Ascending aorta (tissue), 2 donors: ENCODE measurements around the gene CDKL2. TPM values are rescaled to one million over a fixed set of nuclear protein-coding genes. Genes with fewer than 3 reads are reported as not detected.
A peak's percentile ranks its signal among the peaks of the same experiment; 100 is the strongest.

ENCODE experiments used
- DNase-seq, 2 donors: peaks; one replicate each; pipeline ENCODE4 v3.0.0-alpha.2; 2019; ENCODE audit warnings: low spot score in 2 of 2
- H3K27ac ChIP-seq, 2 donors: fragments of 200-600 bp; sonication (generic); one replicate each; pipeline ENCODE4 v1.5.1; 2016 to 2017; ENCODE audit warnings: mild to moderate bottlenecking in 1 of 2
- H3K27me3 ChIP-seq: fragments of 200-600 bp; sonication (generic); one replicate; pipeline ENCODE4 v1.5.1; 2017
- H3K36me3 ChIP-seq, 2 donors: fragments of 200-600 bp; sonication (generic); one replicate each; pipeline ENCODE4 v1.5.1; 2016
- H3K4me1 ChIP-seq, 2 donors: fragments of 200-600 bp; sonication (generic); one replicate each; pipeline ENCODE4 v1.5.1; 2016 to 2017; ENCODE audit warnings: mild to moderate bottlenecking in 1 of 2
- H3K4me3 ChIP-seq, 2 donors: fragments of 200-600 bp; sonication (generic); one replicate each; pipeline ENCODE4 v1.5.1; 2016 to 2017; ENCODE audit warnings: mild to moderate bottlenecking in 1 of 2
- H3K9me3 ChIP-seq, 2 donors: fragments of 200-600 bp; sonication (generic); one replicate each; pipeline ENCODE4 v1.5.1; 2016
- CTCF ChIP-seq, 3 experiments: fragments of 200-600 bp in 2 of 3; fragments of 450-650 bp in 1 of 3; sonication (generic) in 2 of 3; IDR thresholded peaks; one replicate each; pipeline ENCODE4 v1.5.1; 2016 to 2019; ENCODE audit warnings: antibody characterized with exemption in 3 of 3, mild to moderate bottlenecking in 1 of 3, moderate library complexity in 1 of 3
- intact Hi-C: fragments of 100-400 bp; cut with DNase I; formaldehyde crosslinking; loops from one replicate; pipeline ENCODE4 v1.15.1; 2023
- total RNA-seq: library from RNA; depleted of rRNA; stranded (reverse); fragments of >200 nt; gene quantifications from one replicate; pipeline ENCODE4 v1.1.0, GENCODE V29; 2016

CDKL2 gene
- total RNA-seq, 1 donor from 2014 or later = not detected

GRCh38 chr4:75655562-75655961 is 25.2 kb upstream of the CDKL2 start:
- H3K9me3 ChIP-seq = no peaks in the 10 kb centered on the region
- no peaks in the 10 kb centered on the region for H3K4me1 ChIP-seq
- no peak overlapping the region for H3K4me3 ChIP-seq
- no peaks in the 10 kb centered on the region for H3K27me3 ChIP-seq
- peaks cover 11 to 63% of the 10 kb centered on the region in 2 donors for H3K36me3 ChIP-seq
- DNase-seq = no peak
- TF ChIP-seq CTCF (IDR thresholded peaks at IDR 0.05) = no peak
- no peak overlapping the region for H3K27ac ChIP-seq
- intact Hi-C loops = loop anchor here (5.0 to 10.0 kb wide), 2 partner anchors 129 to 192 kb away; no protein-coding TSS in a partner anchor

DNA sequence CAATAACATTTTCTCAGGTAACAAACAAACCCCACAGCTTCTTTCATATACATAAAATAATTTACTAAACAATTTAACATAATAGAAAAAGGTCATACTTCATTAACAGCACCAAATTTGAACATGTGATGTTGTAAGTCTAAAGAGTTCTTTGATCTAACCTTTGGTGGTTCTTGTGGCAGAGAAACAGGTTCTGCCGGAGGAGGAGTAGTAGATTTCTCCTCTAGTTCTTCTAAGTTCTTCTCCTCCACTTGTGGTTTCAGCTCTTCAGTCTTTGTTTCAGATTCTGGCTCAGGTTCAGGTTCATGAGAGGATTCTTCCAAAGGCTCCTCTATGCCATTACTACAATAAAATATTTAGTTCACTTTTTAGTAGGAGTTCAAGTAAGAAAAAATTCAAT is 24.6 kb upstream of the CDKL2 start:
- Histone ChIP-seq H3K4me3 (no peak overlapping the region), H3K27ac (no peak overlapping the region), H3K36me3 (peaks cover 14 to 67% of the 10 kb centered on the region in 2 donors), H3K4me1 (no peaks in the 10 kb centered on the region), H3K27me3 (no peaks in the 10 kb centered on the region), H3K9me3 (no peaks in the 10 kb centered on the region)
- TF ChIP-seq CTCF (IDR thresholded peaks at IDR 0.05) = no peak
- DNase-seq = no peak
- intact Hi-C loops = loop anchor here (5.0 to 10.0 kb wide), 2 partner anchors 130 to 192 kb away; no protein-coding TSS in a partner anchor

GRCh38 chr4:75653845-75654503 is 23.6 kb upstream of the CDKL2 start:
- Histone ChIP-seq H3K27me3 (no peaks in the 10 kb centered on the region), H3K4me1 (no peaks in the 10 kb centered on the region), H3K27ac (no peak overlapping the region), H3K36me3 (peaks cover 14 to 76% of the 10 kb centered on the region in 2 donors), H3K4me3 (no peak overlapping the region), H3K9me3 (no peaks in the 10 kb centered on the region)
- no peak for DNase-seq
- intact Hi-C loops = loop anchor here (10.0 kb wide), 1 partner anchor 131 kb away; no protein-coding TSS in a partner anchor
- TF ChIP-seq CTCF (IDR thresholded peaks at IDR 0.05) = peak in 2 of 3 experiments; percentile 19 to 46

- Histone ChIP-seq H3K27ac (no peak overlapping the region), H3K9me3 (no peaks in the 10 kb centered on the region), H3K36me3 (peaks cover 34 to 49% of the 10 kb centered on the region in 2 donors), H3K4me3 (no peak overlapping the region), H3K27me3 (no peaks in the 10 kb centered on the region), H3K4me1 (no peaks in the 10 kb centered on the region)
- DNase-seq = no peak
- TF ChIP-seq CTCF (IDR thresholded peaks at IDR 0.05) = no peak
- intact Hi-C loops = no loop called here
Measured at GRCh38 chr4:75644095-75644494, 13.8 kb upstream of the CDKL2 start.

GRCh38 chr4:75643651-75644050 is 13.3 kb upstream of the CDKL2 start:
- Histone ChIP-seq H3K27me3 (no peaks in the 10 kb centered on the region), H3K27ac (no peak overlapping the region), H3K4me3 (no peak overlapping the region), H3K36me3 (peaks cover 34 to 46% of the 10 kb centered on the region in 2 donors), H3K9me3 (no peaks in the 10 kb centered on the region), H3K4me1 (no peaks in the 10 kb centered on the region)
- no peak for TF ChIP-seq CTCF (IDR thresholded peaks at IDR 0.05)
- no peak for DNase-seq
- intact Hi-C loops = no loop called here
